ENCODE data around the gene C1QA. TPM values are rescaled to one million over a fixed set of nuclear protein-coding genes. Genes with fewer than 3 reads are reported as not detected.

The C1QA gene
- total RNA-seq, 3 donors from 2014 or later (not counting 1 experiment from before 2014, with no cell fraction given) = 0.43 to 3.9 TPM; not detected in 1

DNA sequence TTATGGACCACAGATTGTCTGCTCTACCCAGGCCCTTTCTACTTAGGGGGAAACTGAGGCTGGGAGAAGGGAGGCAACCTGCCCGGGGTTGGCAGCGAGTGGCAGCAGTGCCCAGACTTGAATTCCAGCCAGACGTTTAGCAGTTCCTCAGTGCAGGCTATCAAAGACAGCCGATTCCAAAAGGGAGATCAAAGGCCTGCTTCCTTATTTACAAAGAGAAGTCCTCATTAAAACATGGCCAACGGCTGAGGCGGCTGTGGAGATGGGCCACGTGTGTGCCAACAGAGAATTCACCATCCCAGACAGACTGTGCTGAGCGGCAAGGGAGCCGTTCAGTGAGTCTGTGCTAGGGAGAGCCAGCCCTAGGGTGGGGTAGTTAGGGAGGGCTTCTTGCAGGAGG lies 44.3 kb downstream of the C1QA start:
- ATAC-seq = no peak
- Mint-ChIP-seq H3K27me3 (ENCODE audit: low read depth in 2 of 2) (peaks cover 3 to 12% of the 10 kb centered on the region in 2 donors), H3K36me3 (no peaks in the 10 kb centered on the region), H3K9me3 (no peaks in the 10 kb centered on the region), H3K4me1 (no peaks in the 10 kb centered on the region), H3K4me3 (no peak overlapping the region), H3K27ac (no peak overlapping the region)
- intact Hi-C loops (cut with micrococcal nuclease) = no loop called here
- H3K4me3 ChIP-seq (ENCODE audit: low read length) = no peak overlapping the region
- H3K4me1 ChIP-seq (ENCODE audit: control insufficient read depth, insufficient read depth, low read length) = no peaks in the 10 kb centered on the region
- no peaks in the 10 kb centered on the region for H3K27me3 ChIP-seq (ENCODE audit: control insufficient read depth, insufficient read depth, low read length)
- H3K36me3 ChIP-seq (ENCODE audit: control insufficient read depth, insufficient read depth, low read length) = no peaks in the 10 kb centered on the region
- WGBS (ENCODE audit: insufficient coverage) = 85% methylated on average over 9 of the region's 9 CpGs
- no peak overlapping the region for H3K27ac ChIP-seq (ENCODE audit: low read length)
- TF ChIP-seq, protein P1, sequence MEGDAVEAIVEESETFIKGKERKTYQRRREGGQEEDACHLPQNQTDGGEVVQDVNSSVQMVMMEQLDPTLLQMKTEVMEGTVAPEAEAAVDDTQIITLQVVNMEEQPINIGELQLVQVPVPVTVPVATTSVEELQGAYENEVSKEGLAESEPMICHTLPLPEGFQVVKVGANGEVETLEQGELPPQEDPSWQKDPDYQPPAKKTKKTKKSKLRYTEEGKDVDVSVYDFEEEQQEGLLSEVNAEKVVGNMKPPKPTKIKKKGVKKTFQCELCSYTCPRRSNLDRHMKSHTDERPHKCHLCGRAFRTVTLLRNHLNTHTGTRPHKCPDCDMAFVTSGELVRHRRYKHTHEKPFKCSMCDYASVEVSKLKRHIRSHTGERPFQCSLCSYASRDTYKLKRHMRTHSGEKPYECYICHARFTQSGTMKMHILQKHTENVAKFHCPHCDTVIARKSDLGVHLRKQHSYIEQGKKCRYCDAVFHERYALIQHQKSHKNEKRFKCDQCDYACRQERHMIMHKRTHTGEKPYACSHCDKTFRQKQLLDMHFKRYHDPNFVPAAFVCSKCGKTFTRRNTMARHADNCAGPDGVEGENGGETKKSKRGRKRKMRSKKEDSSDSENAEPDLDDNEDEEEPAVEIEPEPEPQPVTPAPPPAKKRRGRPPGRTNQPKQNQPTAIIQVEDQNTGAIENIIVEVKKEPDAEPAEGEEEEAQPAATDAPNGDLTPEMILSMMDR (IDR thresholded peaks at IDR 0.05) = no peak
- DNase-seq = no peak
- H3K9me3 ChIP-seq (ENCODE audit: control insufficient read depth, insufficient read depth, low read length) = no peaks in the 10 kb centered on the region

DNA sequence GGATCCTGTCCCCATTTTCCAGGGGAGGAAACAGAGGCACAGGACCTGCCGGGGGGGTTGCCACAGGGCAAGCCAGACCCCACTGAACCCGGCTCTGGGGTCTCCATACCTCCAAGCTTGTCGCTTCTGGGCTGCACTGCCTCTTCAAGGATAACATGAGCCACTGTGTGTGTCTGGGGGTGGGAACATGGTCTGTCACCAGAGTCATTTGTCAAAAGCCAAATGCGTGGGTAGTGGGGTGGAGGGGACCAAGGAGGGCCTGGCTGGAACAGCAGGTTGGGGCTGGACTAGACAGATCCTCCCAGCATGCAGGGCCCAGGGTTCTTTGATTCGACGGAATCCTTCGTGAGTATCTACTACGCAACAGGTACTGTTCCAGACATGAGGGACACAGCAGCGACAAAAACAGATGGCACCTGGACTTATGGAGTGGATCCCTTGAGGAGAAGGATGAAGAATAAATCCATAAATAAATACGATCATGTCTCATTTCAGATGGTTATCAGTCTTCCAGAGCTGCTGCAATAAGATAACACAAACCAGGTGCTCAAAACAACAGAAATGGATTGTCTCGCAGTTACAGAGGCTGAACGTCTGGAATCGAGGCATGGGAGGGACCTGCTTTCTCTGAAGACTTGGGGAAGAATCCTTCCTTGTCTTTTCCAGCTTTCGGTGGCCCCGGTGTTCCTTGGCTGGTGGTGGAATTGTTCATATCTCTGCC lies 45.3 kb downstream of the C1QA start:
- no peaks in the 10 kb centered on the region for H3K4me1 Mint-ChIP-seq
- no peaks in the 10 kb centered on the region for H3K4me1 ChIP-seq (ENCODE audit: control insufficient read depth, insufficient read depth, low read length)
- no peaks in the 10 kb centered on the region for H3K36me3 ChIP-seq (ENCODE audit: control insufficient read depth, insufficient read depth, low read length)
- H3K4me3 Mint-ChIP-seq = no peak overlapping the region
- H3K27me3 ChIP-seq (ENCODE audit: control insufficient read depth, insufficient read depth, low read length) = no peaks in the 10 kb centered on the region
- no peak overlapping the region for H3K4me3 ChIP-seq (ENCODE audit: low read length)
- H3K27ac ChIP-seq (ENCODE audit: low read length) = no peak overlapping the region
- TF ChIP-seq, protein P1 (IDR thresholded peaks at IDR 0.05) = no peak
- DNase-seq (no peak), ATAC-seq (no peak)
- no peak overlapping the region for H3K27ac Mint-ChIP-seq
- 75% methylated on average over 13 of the region's 15 CpGs for WGBS (ENCODE audit: insufficient coverage)
- no peaks in the 10 kb centered on the region for H3K9me3 ChIP-seq (ENCODE audit: control insufficient read depth, insufficient read depth, low read length)
- no peaks in the 10 kb centered on the region for H3K9me3 Mint-ChIP-seq
- intact Hi-C loops (cut with micrococcal nuclease) = no loop called here
- peaks cover 9 to 17% of the 10 kb centered on the region in 2 donors for H3K27me3 Mint-ChIP-seq (ENCODE audit: low read depth in 2 of 2)
- no peaks in the 10 kb centered on the region for H3K36me3 Mint-ChIP-seq

DNA sequence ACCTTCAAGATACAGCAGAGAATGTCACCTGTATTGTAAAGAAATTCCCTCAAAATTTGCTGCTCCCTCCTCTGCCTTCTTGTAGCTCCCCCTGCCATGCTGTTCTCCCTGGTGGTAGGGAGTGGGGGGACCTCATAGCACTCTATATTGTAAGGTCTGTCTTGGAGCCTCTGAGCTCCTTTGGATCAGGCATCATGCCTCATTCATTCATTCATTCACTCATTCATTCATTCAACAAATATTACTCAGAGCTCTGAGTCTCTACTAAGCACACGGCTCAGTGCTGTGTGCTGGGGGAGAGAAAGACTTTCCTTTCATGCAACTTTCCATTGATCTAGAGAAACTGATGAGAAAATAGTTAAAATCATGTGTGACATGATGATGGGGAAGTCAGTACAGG lies 47.1 kb downstream of the C1QA start:
- H3K36me3 ChIP-seq (ENCODE audit: control insufficient read depth, insufficient read depth, low read length) = no peaks in the 10 kb centered on the region
- no peaks in the 10 kb centered on the region for H3K4me1 ChIP-seq (ENCODE audit: control insufficient read depth, insufficient read depth, low read length)
- H3K4me3 ChIP-seq (ENCODE audit: low read length) = no peak overlapping the region
- no peak overlapping the region for H3K4me3 Mint-ChIP-seq
- no peak overlapping the region for H3K27ac Mint-ChIP-seq
- H3K27me3 Mint-ChIP-seq (ENCODE audit: low read depth in 2 of 2) = peaks cover 16 to 23% of the 10 kb centered on the region in 2 donors
- TF ChIP-seq, protein P1 (IDR thresholded peaks at IDR 0.05) = no peak
- no peaks in the 10 kb centered on the region for H3K27me3 ChIP-seq (ENCODE audit: control insufficient read depth, insufficient read depth, low read length)
- no peaks in the 10 kb centered on the region for H3K36me3 Mint-ChIP-seq
- H3K9me3 ChIP-seq (ENCODE audit: control insufficient read depth, insufficient read depth, low read length) = no peaks in the 10 kb centered on the region
- no peaks in the 10 kb centered on the region for H3K4me1 Mint-ChIP-seq
- WGBS (ENCODE audit: insufficient coverage) = no CpG with 5 or more reads among the region's 1 CpG
- intact Hi-C loops (cut with micrococcal nuclease) = no loop called here
- H3K9me3 Mint-ChIP-seq = no peaks in the 10 kb centered on the region
- no peak for ATAC-seq
- no peak overlapping the region for H3K27ac ChIP-seq (ENCODE audit: low read length)
- no peak for DNase-seq

DNA sequence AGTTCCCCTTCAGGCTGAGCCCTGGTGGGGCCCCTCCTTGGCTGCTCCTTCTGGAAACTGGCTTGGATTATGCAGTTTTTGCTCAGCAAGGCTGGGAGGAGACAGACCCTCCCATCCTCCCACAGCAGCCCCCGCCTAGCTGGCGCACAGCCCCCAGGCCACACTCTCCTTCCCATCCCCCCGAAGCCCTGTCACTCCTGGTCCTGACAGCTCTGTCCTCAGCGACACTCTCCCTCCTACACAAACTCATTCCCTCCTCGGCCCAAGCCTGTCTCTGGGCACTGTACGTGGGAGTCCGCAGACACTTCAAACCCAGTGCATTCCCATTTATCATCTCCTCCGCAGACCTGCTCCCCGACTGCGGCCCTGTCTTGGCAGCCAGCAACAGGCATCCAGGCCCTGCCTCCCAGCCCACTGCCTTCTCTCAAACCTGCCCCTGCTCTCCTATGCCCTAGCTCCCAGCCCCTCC lies 49.2 kb downstream of the C1QA start:
- H3K27ac Mint-ChIP-seq = no peak overlapping the region
- peaks cover 16 to 29% of the 10 kb centered on the region in 2 donors for H3K27me3 Mint-ChIP-seq (ENCODE audit: low read depth in 2 of 2)
- DNase-seq = no peak
- no peak overlapping the region for H3K4me3 ChIP-seq (ENCODE audit: low read length)
- intact Hi-C loops (cut with micrococcal nuclease) = no loop called here
- no peaks in the 10 kb centered on the region for H3K36me3 Mint-ChIP-seq
- H3K4me1 Mint-ChIP-seq = no peaks in the 10 kb centered on the region
- H3K36me3 ChIP-seq (ENCODE audit: control insufficient read depth, insufficient read depth, low read length) = no peaks in the 10 kb centered on the region
- 86% methylated on average over 10 of the region's 10 CpGs for WGBS (ENCODE audit: insufficient coverage)
- no peak overlapping the region for H3K27ac ChIP-seq (ENCODE audit: low read length)
- H3K9me3 Mint-ChIP-seq = no peaks in the 10 kb centered on the region
- no peak overlapping the region for H3K4me3 Mint-ChIP-seq
- H3K27me3 ChIP-seq (ENCODE audit: control insufficient read depth, insufficient read depth, low read length) = no peaks in the 10 kb centered on the region
- ATAC-seq = no peak
- H3K4me1 ChIP-seq (ENCODE audit: control insufficient read depth, insufficient read depth, low read length) = no peaks in the 10 kb centered on the region
- H3K9me3 ChIP-seq (ENCODE audit: control insufficient read depth, insufficient read depth, low read length) = no peaks in the 10 kb centered on the region
- TF ChIP-seq, protein P1 (IDR thresholded peaks at IDR 0.05) = no peak

All from natural killer cell (primary cell).